Erythroblast (primary cell): Measurements from ENCODE around the gene SLC16A3.

Experiments
- GATA1 ChIP-seq: IDR thresholded peaks from 2 replicates; pipeline ENCODE4 v1.6.1; 2011; ENCODE audit warnings: low read depth, mild to moderate bottlenecking, control low read depth, low read length, moderate library complexity
- POLR2A ChIP-seq: IDR thresholded peaks from 2 replicates; pipeline ENCODE4 v1.6.1; 2011; ENCODE audit warnings: mild to moderate bottlenecking, low read length

DNA sequence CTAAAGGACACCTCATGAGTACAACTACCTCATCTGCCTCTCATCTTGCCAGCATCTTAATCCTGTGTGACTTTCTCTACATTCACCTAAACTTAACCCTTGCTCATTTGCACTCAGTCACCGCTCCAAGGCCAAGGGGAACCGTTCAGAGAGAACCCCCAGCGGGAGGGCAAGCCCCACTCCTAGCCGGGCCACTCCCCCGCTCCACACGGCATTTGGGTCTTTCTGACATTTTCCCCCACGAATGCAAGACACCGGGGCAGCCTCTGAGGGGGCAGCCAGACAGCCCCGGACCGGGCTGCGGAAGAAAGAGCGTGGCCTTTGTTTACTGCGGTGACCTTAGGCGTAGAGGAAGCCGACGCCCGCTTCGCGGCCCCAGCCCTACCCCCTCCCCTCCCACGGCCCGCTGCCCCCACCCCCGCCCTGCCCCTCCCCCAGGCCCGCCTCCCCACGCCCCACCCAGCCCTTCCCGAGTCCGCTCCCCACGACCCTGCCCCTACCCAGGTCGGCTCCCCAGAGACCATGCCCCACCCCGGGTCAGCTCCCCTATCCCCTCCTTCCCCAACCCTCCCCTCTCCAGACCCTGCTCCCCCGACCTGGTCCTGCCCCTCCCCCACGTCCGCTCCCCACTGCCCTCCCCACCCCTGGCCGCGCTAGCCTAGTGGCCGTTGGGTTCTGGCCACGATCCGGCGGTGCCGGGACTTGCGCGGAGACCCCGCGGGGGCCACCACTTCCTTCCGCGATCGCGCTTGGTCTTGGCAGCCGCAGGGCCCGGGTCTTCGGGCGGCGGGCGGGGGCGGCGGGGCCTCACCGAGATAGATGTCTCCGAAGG lies 43.9 kb downstream of the SLC16A3 start:
- no peak for TF ChIP-seq POLR2A
- no peak for TF ChIP-seq GATA1
